IMR-90 (cell line): ENCODE measurements around the gene CAPN10. TPM values are rescaled to one million over a fixed set of nuclear protein-coding genes. Genes with fewer than 3 reads are reported as not detected.
A peak's percentile ranks its signal among the peaks of the same experiment; 100 is the strongest.

Source experiments
- ATAC-seq: fragments of 200-7000 bp; cut with Tn5 transposase; 2 replicates; pipeline ENCODE4 v1.9.1; 2020; ENCODE audit warnings: low read depth, mild to moderate bottlenecking, moderate library complexity
- BruUV-seq: library from RNA; stranded (reverse); fragments of 400-500 nt; replicated peaks from 2 replicates; lab custom pipeline; 2021; lab: Mats Ljungman, UMichigan
- CTCF ChIA-PET: fragments of 300-600 bp; formaldehyde crosslinking; extraction: SDS; loops from one replicate; lab custom pipeline; 2021; ENCODE audit warnings: antibody characterized with exemption; lab: Yijun Ruan, JAX
- POLR2A ChIA-PET: fragments of 300-600 bp; sonication (Branson Sonifier 250); formaldehyde crosslinking; loops from one replicate; lab custom pipeline; 2022; ENCODE audit warnings: antibody characterized with exemption; ENCODE audit not compliant: unreplicated experiment; lab: Charles Lee
- DNase-seq: peaks from one replicate; pipeline ENCODE4 v3.0.0; 2013
- H2AFZ ChIP-seq: replicated peaks from 2 replicates; pipeline ENCODE3; 2013; ENCODE audit warnings: low read length, mild to moderate bottlenecking; ENCODE audit not compliant: poor library complexity
- H2AK5ac ChIP-seq: 2 replicates; pipeline ENCODE4 v1.6.1; 2013; ENCODE audit warnings: low read depth, low read length, inconsistent platforms
- H2AK9ac ChIP-seq: replicated peaks from 2 replicates; pipeline ENCODE3; 2013; ENCODE audit warnings: mild to moderate bottlenecking, low read depth, low read length, moderate library complexity; ENCODE audit not compliant: poor library complexity
- H2BK120ac ChIP-seq: 2 replicates; pipeline ENCODE4 v1.6.1; 2013; ENCODE audit warnings: low read depth, low read length, inconsistent platforms
- H2BK15ac ChIP-seq: 3 replicates; pipeline ENCODE4 v1.6.1; 2013; ENCODE audit warnings: low read depth, low read length, inconsistent platforms
- H2BK20ac ChIP-seq: 2 replicates; pipeline ENCODE4 v1.6.1; 2013; ENCODE audit warnings: low read depth, mild to moderate bottlenecking, inconsistent platforms, low read length, moderate library complexity
- H2BK5ac ChIP-seq: 2 replicates; pipeline ENCODE4 v1.6.1; 2013; ENCODE audit warnings: mild to moderate bottlenecking, low read depth, low read length, inconsistent platforms; ENCODE audit not compliant: poor library complexity, severe bottlenecking
- H3K14ac ChIP-seq: replicated peaks from 2 replicates; pipeline ENCODE4 v1.6.1; 2013; ENCODE audit warnings: low read depth, low read length, inconsistent platforms
- H3K18ac ChIP-seq: 2 replicates; pipeline ENCODE4 v1.6.1; 2013; ENCODE audit warnings: low read depth, low read length, control low read depth
- H3K23ac ChIP-seq: 2 replicates; pipeline ENCODE4 v1.6.1; 2013; ENCODE audit warnings: low read depth, low read length, inconsistent platforms
- H3K27ac ChIP-seq: 2 replicates; pipeline ENCODE4 v1.5.1; 2013; ENCODE audit warnings: mild to moderate bottlenecking, control low read depth, low read length; ENCODE audit not compliant: insufficient read depth
- H3K27me3 ChIP-seq: 2 replicates; pipeline ENCODE4 v1.6.1; 2013; ENCODE audit warnings: low read length; ENCODE audit not compliant: control insufficient read depth, insufficient read depth
- H3K36me3 ChIP-seq: 2 replicates; pipeline ENCODE4 v1.6.1; 2013; ENCODE audit warnings: low read length, mixed read lengths; ENCODE audit not compliant: control insufficient read depth, insufficient read depth
- H3K4ac ChIP-seq: 2 replicates; pipeline ENCODE4 v1.6.1; 2013; ENCODE audit warnings: low read depth, low read length, inconsistent platforms
- H3K4me1 ChIP-seq: 2 replicates; pipeline ENCODE4 v1.6.1; 2013; ENCODE audit warnings: low read length, mixed read lengths; ENCODE audit not compliant: control insufficient read depth, insufficient read depth
- H3K4me2 ChIP-seq: 2 replicates; pipeline ENCODE4 v1.6.1; 2013; ENCODE audit warnings: low read depth, mild to moderate bottlenecking, control low read depth, low read length, moderate library complexity
- H3K4me3 ChIP-seq: 2 replicates; pipeline ENCODE4 v1.5.1; 2013; ENCODE audit warnings: low read depth, mild to moderate bottlenecking, control low read depth, low read length, moderate library complexity; ENCODE audit not compliant: insufficient read depth
- H3K56ac ChIP-seq: 2 replicates; pipeline ENCODE4 v1.6.1; 2013; ENCODE audit warnings: low read length, inconsistent platforms; ENCODE audit not compliant: insufficient read depth; ENCODE audit errors: extremely low read depth
- H3K79me1 ChIP-seq, 2 experiments: 2 replicates each; pipeline ENCODE4 v1.6.1; 2013; ENCODE audit warnings: low read length in 2 of 2, inconsistent platforms in 1 of 2, low read depth in 1 of 2
- H3K9ac ChIP-seq: 2 replicates; pipeline ENCODE4 v1.6.1; 2013; ENCODE audit warnings: low read depth, low read length, control low read depth
- H3K9me1 ChIP-seq: 2 replicates; pipeline ENCODE4 v1.6.1; 2013; ENCODE audit warnings: low read length, inconsistent platforms; ENCODE audit not compliant: insufficient read depth
- H3K9me3 ChIP-seq: 2 replicates; pipeline ENCODE4 v1.6.1; 2013; ENCODE audit warnings: low read length; ENCODE audit not compliant: control insufficient read depth, insufficient read depth
- H4K20me1 ChIP-seq: 2 replicates; pipeline ENCODE4 v1.6.1; 2013; ENCODE audit warnings: low read length, inconsistent platforms; ENCODE audit not compliant: insufficient read depth
- H4K5ac ChIP-seq: 2 replicates; pipeline ENCODE4 v1.6.1; 2013; ENCODE audit warnings: mild to moderate bottlenecking, low read depth, low read length, control low read depth
- H4K8ac ChIP-seq, 2 experiments: 2 replicates each; pipeline ENCODE4 v1.6.1; 2013; ENCODE audit warnings: low read depth in 2 of 2, low read length in 2 of 2, control low read depth in 1 of 2, inconsistent platforms in 1 of 2
- H4K91ac ChIP-seq: 2 replicates; pipeline ENCODE4 v1.6.1; 2013; ENCODE audit warnings: low read depth, low read length, inconsistent platforms; ENCODE audit not compliant: insufficient read depth
- CEBPB ChIP-seq: IDR thresholded peaks from 2 replicates; pipeline ENCODE4 v1.6.1; 2012; ENCODE audit warnings: low read depth, low read length, improper control_type of control experiment
- CTCF ChIP-seq: conservative IDR thresholded peaks from 2 replicates; pipeline ENCODE4 v1.5.1; 2012; ENCODE audit warnings: mild to moderate bottlenecking, low read depth, low read length, improper control_type of control experiment
- RAD21 ChIP-seq: IDR thresholded peaks from 2 replicates; pipeline ENCODE4 v1.6.1; 2012; ENCODE audit warnings: low read length, improper control_type of control experiment
- WGBS, 2 experiments: methylation state at CpG; one replicate each; pipeline versions ENCODE4 v1.1.5 to v1.1.7; 2013; ENCODE audit warnings: missing lambda C conversion rate in 2 of 2; ENCODE audit not compliant: insufficient read length in 1 of 2; ENCODE audit errors: extremely low coverage in 2 of 2; 5-methylcytosine and 5-hydroxymethylcytosine counted together
- dilution Hi-C: fragments of 300-500 bp; cut with HindIII; formaldehyde crosslinking; loops from one replicate; pipeline ENCODE4 v1.14.3; 2018; ENCODE audit warnings: low sequenced_read_pairs; ENCODE audit not compliant: unreplicated experiment
- in situ Hi-C: fragments of 300-500 bp; cut with MboI; formaldehyde crosslinking; loops from 3 replicates; pipeline ENCODE4 v1.14.3; 2019; ENCODE audit warnings: low sequenced_read_pairs, inconsistent platforms, mixed read lengths
- intact Hi-C: fragments of 100-400 bp; cut with micrococcal nuclease; formaldehyde crosslinking; loops from 2 replicates; pipeline ENCODE4 v1.10.0; 2022
- polyA plus RNA-seq, 3 experiments: library from polyadenylated mRNA; depleted of rRNA; stranded (reverse); fragments of >200 nt; gene quantifications; 2 replicates each; pipeline ENCODE4 v1.2.3, GENCODE V29; 2012; ENCODE audit warnings: low replicate concordance in 1 of 3
- total RNA-seq: library from RNA; depleted of rRNA; stranded (reverse); fragments of >200 nt; gene quantifications from 2 replicates; pipeline ENCODE4 v1.2.3, GENCODE V29; 2012

CAPN10 gene
- total and polyA plus RNA-seq, 2 of the 4 experiments (the other 2 are of a cell fraction) = 6.3 to 20.9 TPM

DNA sequence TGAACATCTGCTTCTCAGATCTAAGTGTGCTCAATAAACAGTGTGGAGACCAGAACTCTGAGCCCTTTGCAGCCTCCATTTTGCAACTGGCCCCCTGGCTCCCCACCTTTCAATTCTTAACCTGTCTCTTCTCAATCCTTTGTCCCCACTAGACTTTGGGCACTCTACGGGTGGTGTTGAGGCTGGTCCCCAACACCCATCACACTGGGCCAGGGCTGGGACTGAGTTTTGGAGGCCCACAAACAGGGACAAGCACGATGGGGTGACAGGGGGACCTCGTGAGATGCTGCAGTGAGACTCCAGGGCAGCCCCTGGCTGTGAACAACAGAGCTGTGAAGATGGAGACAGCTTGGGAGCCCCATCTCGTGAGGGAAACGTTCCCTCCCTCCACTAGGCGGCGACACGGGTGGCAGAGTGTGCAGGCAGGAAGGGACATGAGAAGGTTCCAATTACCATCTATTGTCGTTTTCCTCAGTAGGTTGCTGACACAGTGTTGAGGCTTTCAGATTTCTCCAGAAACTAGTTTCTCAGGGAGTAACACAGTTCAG, 29.9 kb upstream of the CAPN10 start:
- Histone ChIP-seq H3K4me1 (peaks cover 5% of the 10 kb centered on the region), H4K8ac (no peak overlapping the region), H3K27me3 (no peaks in the 10 kb centered on the region), H2AK5ac (no peak overlapping the region), H3K9ac (no peak overlapping the region), H3K27ac (no peak overlapping the region), H3K4me2 (no peak overlapping the region), H3K9me1 (peaks cover 26% of the 10 kb centered on the region), H4K5ac (no peak overlapping the region), H3K9me3 (no peaks in the 10 kb centered on the region), H2BK120ac (no peak overlapping the region), H2AK9ac (no peak overlapping the region), H3K36me3 (peaks cover 8% of the 10 kb centered on the region), H4K20me1 (peaks cover 26% of the 10 kb centered on the region), H3K79me1 (peaks cover 29 to 58% of the 10 kb centered on the region in 2 experiments), H3K4me3 (no peak overlapping the region), H2BK15ac (no peak overlapping the region), H3K23ac (no peak overlapping the region), H3K14ac (no peak overlapping the region), H2BK5ac (no peak overlapping the region), H3K56ac (no peak overlapping the region), H3K4ac (no peak overlapping the region), H3K18ac (no peak overlapping the region), H2BK20ac (no peak overlapping the region), H4K91ac (no peak overlapping the region), H2AFZ (peak overlapping the region; percentile 5)
- ChIA-PET POLR2A (no interaction called here), CTCF (no interaction called here)
- no TSS peak for BruUV-seq
- TF ChIP-seq CTCF (peak; percentile 47), CEBPB (no peak), RAD21 (peak; percentile 32; the same call in 1 of the 2 replicates)
- dilution Hi-C loops (no loop called here), intact Hi-C loops (no loop called here), in situ Hi-C loops (no loop called here)
- no peak for ATAC-seq
- WGBS, 2 experiments = no CpG with 5 or more reads among the region's 9 CpGs
- peak; percentile 37 for DNase-seq
